Inflammatory macrophage (primary cell): ENCODE results near the gene SCAI.
"Not testable (repeated sequence)": the region's sequence is repeated elsewhere in the genome, so short reads cannot be mapped to it uniquely, and the experiment has no call there.

ENCODE experiments used
- DNase-seq, 2 donors: peaks; one replicate each; pipeline ENCODE4 v3.0.0-alpha.2; 2020 to 2022

The SCAI gene

DNA sequence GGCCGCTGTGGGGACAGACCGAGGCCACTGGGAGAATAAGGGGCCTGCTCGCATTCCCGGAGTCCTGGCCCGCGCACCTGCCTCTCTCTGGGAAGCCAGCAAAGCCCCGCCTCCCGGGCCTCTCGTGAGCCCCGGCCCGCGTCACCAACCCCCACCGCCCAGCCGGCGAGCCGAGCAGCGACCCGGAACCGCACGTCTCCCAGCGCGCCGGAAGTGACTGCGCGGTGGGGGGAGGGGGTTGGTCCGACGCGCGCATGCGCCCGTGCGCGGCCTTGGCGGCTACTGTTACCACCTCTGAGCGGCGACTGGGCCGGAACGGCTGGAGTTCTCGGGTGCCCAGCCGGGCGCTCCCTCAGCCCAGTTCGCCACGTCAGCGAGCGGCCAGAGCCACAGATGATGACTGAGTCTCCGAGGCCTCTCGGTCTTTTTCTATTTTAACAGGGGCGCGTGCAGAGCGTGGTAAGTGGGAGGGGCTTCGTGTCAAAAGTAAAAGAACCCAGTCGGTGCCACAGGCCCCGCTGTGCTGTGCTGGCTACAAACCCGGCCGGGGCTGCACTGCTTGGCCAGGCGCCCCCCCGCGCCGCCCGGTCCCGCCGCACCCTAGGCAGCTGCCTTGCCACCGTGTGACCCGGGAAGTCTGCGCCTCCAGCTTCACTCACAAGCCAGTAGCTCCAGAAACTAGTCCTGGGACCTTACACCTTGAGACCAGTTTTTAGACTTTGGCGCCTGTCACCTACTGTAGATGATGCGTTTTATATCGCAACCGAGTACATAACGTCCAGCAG is 202.2 kb downstream of the SCAI start, which contains the start of gene GOLGA1:
Gene GOLGA1, minus strand, starts transcription at position 190 of the 785 bp plus-strand sequence. CDS start 2,372 bp downstream, outside the sequence.
- peak; percentile 95 to 96 for DNase-seq

DNA sequence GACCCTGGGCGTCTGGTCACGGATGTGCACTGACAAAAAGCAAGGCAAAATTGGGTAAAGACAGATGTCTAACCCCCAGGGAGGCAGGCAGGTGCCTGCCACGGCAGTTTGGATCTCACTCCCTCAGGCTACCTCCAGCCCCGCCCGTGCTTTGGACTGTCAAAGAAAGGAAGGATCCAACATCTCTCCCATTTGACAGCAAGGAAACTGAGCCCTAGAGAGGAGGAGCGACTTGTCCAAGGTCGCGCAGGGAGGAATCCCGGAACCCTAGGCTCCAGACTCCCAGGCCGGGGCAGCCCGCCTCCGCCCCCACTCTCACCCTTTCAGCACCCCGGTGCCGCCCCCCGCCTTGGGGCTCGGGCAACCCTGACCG is 202.8 kb downstream of the SCAI start:
- no peak for DNase-seq

DNA sequence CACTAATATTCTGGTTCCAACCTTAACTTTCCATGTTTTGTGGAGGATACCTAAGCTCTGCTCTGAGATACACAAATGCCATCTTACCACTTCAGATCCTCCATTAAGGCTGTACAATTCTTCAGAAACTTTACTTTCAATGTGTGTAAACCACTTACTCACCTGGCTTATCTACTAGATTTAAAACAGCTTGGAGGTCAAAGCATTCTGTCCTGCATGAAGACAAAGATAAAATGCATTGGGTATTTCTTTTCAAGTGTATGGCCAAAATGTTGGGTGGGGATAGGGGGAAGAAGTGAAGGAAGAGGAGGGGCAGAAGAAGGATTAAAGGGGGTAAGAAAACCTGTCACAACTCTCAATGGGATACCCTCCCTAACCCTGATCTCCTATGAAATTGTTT is 203.4 kb downstream of the SCAI start:
- no peak for DNase-seq

DNA sequence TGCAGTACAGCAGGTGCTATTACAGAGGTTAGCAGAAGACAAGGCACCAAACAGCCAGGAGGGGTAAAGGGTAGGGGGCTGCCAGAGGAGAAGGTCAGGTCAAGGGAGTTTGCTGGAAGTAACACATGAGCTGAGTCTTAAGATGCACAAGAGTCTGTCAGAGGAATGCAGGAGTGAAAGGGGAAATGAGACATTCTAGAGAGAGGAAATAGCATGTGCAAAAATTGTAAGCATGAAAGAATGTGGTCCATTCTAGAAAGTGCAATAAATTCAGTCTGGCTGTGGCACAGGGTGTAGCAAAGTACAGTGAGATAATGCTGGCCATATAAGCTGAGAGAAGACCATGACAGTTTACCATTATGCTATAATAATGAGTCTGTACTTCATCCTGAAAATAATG is 209.0 kb downstream of the SCAI start:
- DNase-seq, result peak in 1 of 2 donors; percentile 13

DNA sequence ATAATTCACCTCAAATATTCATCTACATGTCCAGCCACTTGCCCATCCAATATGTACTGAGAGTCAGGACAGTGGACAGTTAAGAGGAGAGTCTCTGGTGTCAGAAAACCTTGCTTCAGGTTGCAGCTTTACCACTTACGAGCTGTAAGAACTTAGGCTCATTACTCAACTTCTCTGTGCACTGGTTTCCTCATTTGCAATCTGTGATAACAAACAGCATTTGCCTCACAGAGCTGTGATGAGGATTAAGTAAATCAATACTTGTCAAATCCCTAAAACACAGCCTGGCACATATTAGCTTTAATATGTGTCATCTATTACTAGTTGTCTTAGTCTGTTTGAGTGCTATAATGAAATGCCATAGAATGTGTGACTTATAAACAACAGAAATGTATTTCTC is 211.0 kb downstream of the SCAI start:
- peak; percentile 48 to 51 for DNase-seq

DNA sequence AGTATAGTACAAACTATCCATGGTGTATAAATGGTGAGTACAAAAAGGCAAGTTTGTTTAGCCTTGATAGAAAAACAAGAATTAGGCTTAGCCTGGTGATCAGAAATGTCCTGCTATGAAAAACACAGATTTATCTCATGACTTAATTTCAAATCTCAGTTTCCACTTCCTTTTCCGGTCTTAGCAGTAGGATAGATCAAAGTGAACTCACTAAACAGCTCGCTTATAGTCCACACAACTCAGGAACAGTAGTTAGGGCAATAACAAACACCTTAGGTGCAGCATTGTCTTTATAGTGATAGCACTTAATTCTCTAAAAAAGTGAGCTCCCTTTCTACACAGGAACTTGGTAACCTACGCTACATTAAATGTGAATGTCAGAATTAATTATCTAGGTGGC is 213.9 kb downstream of the SCAI start:
- DNase-seq, result no peak

DNA sequence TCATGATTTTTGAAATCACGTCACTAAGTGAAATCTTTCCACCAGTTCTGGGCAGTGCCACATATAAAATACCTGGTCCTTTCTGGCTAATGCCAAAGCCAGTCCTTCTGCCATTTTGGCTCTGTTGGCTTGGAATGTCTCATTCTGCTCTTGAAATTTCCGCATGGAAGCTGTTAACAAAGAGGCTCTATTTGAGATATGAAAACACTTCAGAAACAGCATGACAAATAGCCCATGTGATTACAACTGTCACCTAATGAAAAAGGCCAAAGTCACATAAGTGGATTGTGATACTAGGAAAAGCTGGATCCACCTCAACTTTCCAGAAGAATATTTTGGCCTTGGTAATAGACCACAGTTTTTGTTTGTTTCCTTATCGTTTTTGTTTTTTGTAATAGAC is 215.2 kb downstream of the SCAI start:
- DNase-seq, result no peak

DNA sequence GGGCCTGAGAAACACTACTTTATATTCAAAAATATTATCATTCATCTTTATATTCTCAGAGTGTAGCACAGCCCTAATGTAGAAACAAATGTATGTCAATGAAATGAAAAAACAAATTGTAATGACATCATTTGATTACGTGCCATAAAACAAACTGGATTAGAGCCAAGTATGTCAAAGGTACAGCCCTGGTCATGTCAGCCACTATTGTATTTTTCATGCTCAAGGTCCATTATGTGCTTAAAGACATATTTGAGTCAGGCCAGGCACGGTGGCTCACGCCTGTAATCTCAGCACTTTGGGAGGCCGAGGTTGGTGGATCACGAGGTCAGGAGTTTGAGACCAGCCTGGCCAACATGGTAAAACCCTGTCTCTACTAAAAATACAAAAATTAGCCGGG is 222.9 kb downstream of the SCAI start:
- DNase-seq, result not testable (repeated sequence)

DNA sequence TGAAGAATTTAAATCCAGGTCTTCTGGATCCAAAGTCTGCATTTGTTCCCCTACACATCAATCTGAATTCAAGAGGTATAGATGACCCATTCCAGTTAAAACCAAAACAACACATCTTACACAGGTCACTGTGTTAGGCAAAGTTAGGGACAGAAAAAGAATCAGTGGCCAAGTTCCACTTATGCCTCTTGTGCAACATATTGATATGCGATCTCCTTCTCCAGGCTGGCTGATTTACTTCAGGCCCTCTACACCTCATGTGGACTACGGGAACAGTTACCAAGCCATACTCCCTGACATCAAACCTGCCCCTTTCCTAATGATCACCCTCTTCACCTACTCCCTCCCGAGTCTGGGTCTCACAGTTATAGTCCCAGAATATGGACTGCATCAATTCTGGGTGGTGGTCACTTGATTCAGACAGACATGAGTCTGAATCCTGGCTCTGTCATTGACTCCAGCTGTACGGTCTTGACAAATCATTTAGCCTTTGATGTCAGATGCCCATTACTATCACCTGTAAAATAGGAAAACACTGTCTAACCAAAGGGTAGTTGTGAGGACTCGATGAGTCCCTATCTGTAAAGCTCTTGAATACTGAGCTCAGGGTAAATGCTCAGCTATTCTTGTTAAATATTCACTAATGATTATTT is 228.4 kb downstream of the SCAI start:
- DNase-seq, result no peak

DNA sequence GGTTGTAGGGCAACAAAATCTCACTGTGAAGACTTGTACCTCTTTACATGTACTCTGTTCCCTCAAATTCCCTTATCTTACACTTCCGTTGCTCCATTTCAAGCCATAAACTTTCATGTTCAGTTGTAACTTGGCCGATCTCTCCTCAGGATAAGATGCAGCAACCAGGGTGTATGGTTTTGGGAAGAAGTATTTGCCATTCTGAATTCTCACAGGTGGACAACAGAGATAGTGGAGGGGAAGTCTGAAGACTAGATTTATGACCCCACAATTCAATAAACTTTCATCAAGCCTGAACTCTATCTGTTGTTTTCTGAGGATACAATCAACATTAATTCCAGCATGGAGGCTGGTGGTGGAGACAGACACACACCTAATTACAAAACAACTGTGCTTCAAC is 229.9 kb downstream of the SCAI start:
- no peak for DNase-seq

DNA sequence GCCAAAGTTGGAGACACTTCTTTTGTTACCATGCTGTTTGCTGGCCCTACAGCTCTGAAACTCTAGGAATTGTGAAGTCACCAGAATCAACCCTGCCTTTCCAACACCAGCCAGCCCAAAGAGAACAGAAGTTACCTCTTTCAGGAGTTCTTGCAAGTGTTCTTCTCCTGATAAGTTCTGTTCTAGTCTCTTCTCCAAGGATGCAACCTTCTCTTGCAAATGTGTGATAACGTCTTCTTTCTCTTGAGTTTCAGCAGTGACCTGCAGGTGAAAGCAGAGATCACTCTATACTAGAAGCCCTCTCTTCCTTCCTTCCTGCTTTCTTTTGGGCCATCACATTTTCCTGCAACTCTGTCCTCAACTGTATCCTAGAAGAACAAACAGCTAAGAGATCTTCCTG is 231.6 kb downstream of the SCAI start:
- no peak for DNase-seq

DNA sequence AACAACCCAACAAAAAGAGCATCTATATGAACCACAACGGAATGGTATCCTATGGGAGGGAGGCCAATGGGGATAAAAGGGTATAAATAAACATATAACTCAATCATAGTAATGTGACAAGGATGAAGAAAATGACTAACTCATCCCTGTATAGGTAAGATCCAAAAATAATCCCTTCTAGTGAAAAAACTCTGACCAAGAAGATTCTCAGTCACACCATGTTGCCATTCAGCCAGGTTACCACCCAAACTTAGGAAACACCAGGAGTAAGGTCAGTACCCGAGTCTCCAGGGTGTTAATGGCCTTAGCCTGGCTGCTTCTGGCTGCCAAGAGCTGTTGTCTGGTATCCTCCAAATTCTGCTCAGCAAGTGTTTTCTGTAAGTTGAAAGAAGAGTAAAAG is 235.2 kb downstream of the SCAI start:
- no peak for DNase-seq

DNA sequence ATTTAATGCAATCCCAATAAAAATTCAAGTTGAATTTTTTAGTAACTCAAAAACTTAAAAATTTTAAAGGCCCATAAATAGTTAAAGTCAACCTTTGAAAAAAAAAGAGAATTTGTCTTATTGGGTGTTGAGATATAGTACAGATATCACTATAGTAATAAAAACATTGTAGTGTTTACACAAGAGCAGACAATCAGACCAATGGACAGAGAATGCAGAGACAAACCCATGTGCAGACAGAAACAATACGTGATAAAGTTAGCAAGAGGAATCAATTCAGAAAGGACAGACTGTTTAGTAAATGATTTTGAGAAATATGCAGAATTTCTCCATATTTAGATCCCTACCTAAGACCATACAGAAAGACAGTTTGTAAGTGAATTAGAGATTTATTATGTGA is 236.4 kb downstream of the SCAI start:
- no peak for DNase-seq

DNA sequence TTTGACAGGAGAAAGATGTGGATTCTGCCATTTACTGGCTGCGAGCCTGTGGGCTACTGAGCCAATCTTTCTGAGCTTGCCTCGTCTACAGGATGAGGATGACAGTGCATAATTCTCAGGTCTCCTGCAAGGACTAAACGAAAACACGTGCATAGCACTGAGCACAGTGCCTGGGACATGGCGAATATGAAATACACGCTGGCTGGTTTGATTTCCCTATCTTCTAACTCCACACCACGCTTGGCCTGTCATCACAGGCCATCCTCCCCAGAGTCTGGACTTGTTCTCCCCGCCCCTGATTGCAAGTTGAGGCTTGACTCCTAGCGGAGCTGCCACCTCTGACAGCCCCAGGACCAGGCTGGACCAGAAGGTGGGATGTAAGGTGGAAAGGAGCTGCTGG is 243.5 kb downstream of the SCAI start:
- no peak for DNase-seq

DNA sequence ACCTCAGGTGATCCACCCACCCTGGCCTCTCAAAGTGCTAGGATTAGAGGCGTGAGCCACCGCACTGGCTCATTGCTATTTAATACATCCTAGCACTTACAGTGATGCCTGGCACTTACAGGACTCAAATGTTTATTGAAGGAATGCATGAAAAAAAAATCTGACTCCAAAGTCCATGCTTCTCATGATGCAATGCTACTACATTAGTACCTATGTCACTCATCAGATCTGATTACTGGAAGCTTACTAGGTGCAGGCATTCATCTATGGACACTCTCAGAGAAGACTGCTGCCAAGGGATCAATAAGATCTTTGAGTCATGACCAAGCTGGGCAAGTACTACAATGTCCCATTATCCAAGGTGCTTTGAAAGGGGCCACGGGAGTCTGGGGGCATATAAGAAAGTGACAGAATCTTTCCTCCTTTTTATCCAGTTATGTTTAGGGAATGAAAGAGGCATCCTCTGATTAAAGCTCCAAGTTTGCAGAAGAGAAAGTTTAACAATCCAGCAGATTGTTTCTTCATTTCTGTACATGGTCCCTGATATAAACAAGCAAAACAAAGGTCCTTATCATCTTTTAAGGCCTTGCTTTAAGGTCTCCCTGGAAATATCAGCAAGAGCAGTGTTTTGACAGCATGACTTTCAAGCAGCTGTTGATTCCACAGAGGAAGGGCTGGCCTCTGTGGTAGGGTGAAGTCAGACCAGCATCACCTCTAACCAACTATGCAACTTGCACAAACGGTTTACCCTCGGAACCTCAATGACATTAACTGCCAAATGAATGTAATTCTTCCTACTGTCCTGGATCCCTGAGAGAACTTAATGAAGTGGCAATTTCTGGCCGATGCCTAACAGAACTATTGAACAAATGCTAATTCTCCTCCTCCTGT is 245.5 kb downstream of the SCAI start:
- no peak for DNase-seq

DNA sequence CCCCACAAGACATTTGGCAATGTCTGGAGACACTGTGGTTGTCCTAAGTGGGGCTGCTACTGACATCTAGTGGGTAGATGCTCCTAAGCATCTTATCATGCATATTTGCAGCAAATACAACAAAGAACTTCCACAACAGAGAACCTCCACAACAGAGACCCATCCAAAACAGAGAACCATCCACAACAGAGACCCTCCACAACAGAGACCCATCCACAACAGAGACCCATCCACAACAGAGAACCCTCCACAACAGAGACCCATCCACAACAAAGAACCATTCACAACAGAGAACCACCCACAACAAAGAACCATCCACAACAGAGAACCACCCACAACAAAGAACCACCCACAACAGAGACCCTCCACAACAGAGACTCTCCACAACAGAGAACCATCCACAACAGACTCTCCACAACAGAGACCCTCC is 248.6 kb downstream of the SCAI start:
- DNase-seq, result peak; percentile 11 to 16

DNA sequence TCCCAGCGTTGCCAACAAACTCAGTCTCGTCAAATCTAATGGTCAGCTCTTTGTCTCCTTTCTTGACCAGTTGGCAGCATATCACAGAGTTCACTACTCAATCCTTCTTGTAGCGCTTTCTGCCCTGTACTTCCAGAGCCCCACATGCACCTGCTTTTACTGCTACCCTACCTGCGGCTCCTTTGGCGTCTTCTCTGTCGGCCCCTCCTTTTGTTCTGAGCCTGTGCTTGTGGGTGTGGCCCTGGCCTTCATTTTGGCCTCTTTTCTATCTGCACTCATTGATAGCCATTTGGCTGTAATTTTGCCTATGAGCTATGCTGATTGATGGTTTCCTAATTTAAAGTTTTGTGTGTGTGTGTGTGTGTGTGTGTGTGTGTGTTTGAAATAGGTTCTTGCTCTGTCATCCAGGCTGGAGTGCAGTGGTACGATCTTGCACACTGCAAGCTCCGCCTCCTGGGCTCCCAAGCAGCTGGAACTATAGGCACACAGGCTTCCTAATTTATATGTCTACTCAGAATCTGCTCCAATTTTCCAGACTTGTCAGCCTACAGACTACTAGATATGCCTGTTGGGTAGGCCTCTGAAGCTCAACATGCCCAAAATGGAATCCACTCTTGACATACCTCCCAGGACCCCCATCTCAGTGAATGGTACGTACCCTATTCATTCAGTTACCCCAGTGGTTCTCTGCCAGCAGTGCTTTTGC is 249.1 kb downstream of the SCAI start:
- no peak for DNase-seq
